Gastrocnemius medialis (tissue), 4 donors: ENCODE data around the gene RRAGC. TPM values are rescaled to one million over a fixed set of nuclear protein-coding genes. Genes with fewer than 3 reads are reported as not detected.
"Not testable (repeated sequence)": the region's sequence is repeated elsewhere in the genome, so short reads cannot be mapped to it uniquely, and the experiment has no call there.

Experiments
- ATAC-seq, 2 donors: fragments of 150-250 bp; one replicate each; pipeline ENCODE4 v1.9.1; 2016
- DNase-seq, 2 donors: peaks; one replicate each; pipeline ENCODE4 v3.0.0-alpha.2; 2019
- H3K27ac ChIP-seq, 4 donors: fragments of 200-600 bp; sonication (generic); 1 replicate in 1 of 4; 2 replicates in 3 of 4; pipeline ENCODE4 v1.5.1; 2016 to 2018; ENCODE audit warnings: mild to moderate bottlenecking in 2 of 4, moderate library complexity in 1 of 4
- H3K27me3 ChIP-seq, 3 donors: fragments of 200-600 bp; sonication (generic) in 2 of 3; 1 replicate in 1 of 3; 2 replicates in 2 of 3; pipeline versions ENCODE4 v1.5.1 to v1.6.0; 2016 to 2019; ENCODE audit warnings: mild to moderate bottlenecking in 1 of 3, moderate library complexity in 1 of 3
- H3K36me3 ChIP-seq, 2 donors: fragments of 200-600 bp; sonication (generic) in 1 of 2; one replicate each; pipeline ENCODE4 v1.5.1; 2017 to 2018
- H3K4me1 ChIP-seq, 2 donors: fragments of 200-600 bp; sonication (generic) in 1 of 2; one replicate each; pipeline ENCODE4 v1.5.1; 2016 to 2017; ENCODE audit warnings: mild to moderate bottlenecking in 2 of 2
- H3K4me3 ChIP-seq, 4 donors: fragments of 200-600 bp; sonication (generic) in 3 of 4; 1 replicate in 1 of 4; 2 replicates in 3 of 4; pipeline ENCODE4 v1.5.1; 2016 to 2019; ENCODE audit warnings: mild to moderate bottlenecking in 2 of 4
- H3K9me3 ChIP-seq, 3 donors: fragments of 200-600 bp; sonication (generic) in 2 of 3; 1 replicate in 1 of 3; 2 replicates in 2 of 3; pipeline ENCODE4 v1.5.1; 2016 to 2019
- POLR2A ChIP-seq, 2 donors: fragments of 450-650 bp; IDR thresholded peaks; one replicate each; pipeline ENCODE4 v1.6.1; 2017; ENCODE audit warnings: antibody characterized with exemption in 2 of 2, mild to moderate bottlenecking in 2 of 2, moderate library complexity in 2 of 2
- in situ Hi-C, 4 donors: fragments of 200-750 bp; cut with MboI; loops; one replicate each; pipeline versions ENCODE4 v1.15.0 to v1.8.0; 2017; ENCODE audit warnings: low sequenced_read_pairs in 4 of 4
- intact Hi-C: fragments of 100-400 bp; cut with DNase I; formaldehyde crosslinking; loops from one replicate; pipeline ENCODE4 v1.15.1; 2023; ENCODE audit warnings: low total_unique reads
- total RNA-seq, 4 donors: library from RNA; depleted of rRNA; stranded (reverse); fragments of >200 nt; gene quantifications; one replicate each; pipeline versions ENCODE4 v1.1.0 to v1.2.3, GENCODE V29; 2016
- TF ChIP-seq, protein P1 (sequence below), 5 experiments: fragments of 450-650 bp in 3 of 5; fragments of 200-600 bp in 2 of 5; sonication (generic) in 2 of 5; IDR thresholded peaks in 4 of 5; conservative IDR thresholded peaks in 1 of 5; 1 replicate in 4 of 5; 2 replicates in 1 of 5; pipeline ENCODE4 v1.5.1; 2016 to 2019; ENCODE audit warnings: antibody characterized with exemption in 5 of 5, mild to moderate bottlenecking in 3 of 5, moderate library complexity in 3 of 5

Gene RRAGC
- total RNA-seq, 4 donors from 2014 or later, result 8.0 to 15.5 (median 11.2) TPM

GRCh38 chr1:38814444-38814983 is 45.1 kb downstream of the RRAGC start:
- H3K9me3 ChIP-seq, result no peaks in the 10 kb centered on the region
- no peak overlapping the region for H3K27ac ChIP-seq
- H3K4me3 ChIP-seq, result no peak overlapping the region
- H3K36me3 ChIP-seq, result no peaks in the 10 kb centered on the region
- intact Hi-C loops, result no loop called here
- DNase-seq (no peak), ATAC-seq (no peak)
- in situ Hi-C loops, result loop anchor here in 1 of 4 donors (25.0 kb wide), 1 partner anchor 752 kb away; no protein-coding TSS in a partner anchor
- TF ChIP-seq, protein P1, sequence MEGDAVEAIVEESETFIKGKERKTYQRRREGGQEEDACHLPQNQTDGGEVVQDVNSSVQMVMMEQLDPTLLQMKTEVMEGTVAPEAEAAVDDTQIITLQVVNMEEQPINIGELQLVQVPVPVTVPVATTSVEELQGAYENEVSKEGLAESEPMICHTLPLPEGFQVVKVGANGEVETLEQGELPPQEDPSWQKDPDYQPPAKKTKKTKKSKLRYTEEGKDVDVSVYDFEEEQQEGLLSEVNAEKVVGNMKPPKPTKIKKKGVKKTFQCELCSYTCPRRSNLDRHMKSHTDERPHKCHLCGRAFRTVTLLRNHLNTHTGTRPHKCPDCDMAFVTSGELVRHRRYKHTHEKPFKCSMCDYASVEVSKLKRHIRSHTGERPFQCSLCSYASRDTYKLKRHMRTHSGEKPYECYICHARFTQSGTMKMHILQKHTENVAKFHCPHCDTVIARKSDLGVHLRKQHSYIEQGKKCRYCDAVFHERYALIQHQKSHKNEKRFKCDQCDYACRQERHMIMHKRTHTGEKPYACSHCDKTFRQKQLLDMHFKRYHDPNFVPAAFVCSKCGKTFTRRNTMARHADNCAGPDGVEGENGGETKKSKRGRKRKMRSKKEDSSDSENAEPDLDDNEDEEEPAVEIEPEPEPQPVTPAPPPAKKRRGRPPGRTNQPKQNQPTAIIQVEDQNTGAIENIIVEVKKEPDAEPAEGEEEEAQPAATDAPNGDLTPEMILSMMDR (IDR thresholded peaks at IDR 0.05 in 4 of 5, conservative IDR thresholded peaks at IDR 0.05 in 1 of 5), result no peak
- no peak for TF ChIP-seq POLR2A (IDR thresholded peaks at IDR 0.05)
- H3K4me1 ChIP-seq, result no peaks in the 10 kb centered on the region
- H3K27me3 ChIP-seq, result peaks cover 52 to 68% (median 65%) of the 10 kb centered on the region in 3 donors

GRCh38 chr1:38812981-38813380 is 46.6 kb downstream of the RRAGC start:
- in situ Hi-C loops (loop anchor here in 1 of 4 donors (25.0 kb wide), 1 partner anchor 751 kb away; no protein-coding TSS in a partner anchor), intact Hi-C loops (no loop called here)
- Histone ChIP-seq H3K36me3 (no peaks in the 10 kb centered on the region), H3K9me3 (no peaks in the 10 kb centered on the region), H3K27ac (no peak overlapping the region), H3K4me1 (no peaks in the 10 kb centered on the region), H3K4me3 (no peak overlapping the region), H3K27me3 (peaks cover 39 to 56% (median 53%) of the 10 kb centered on the region in 3 donors)
- TF ChIP-seq, protein P1 (IDR thresholded peaks at IDR 0.05 in 4 of 5, conservative IDR thresholded peaks at IDR 0.05 in 1 of 5), result no peak
- TF ChIP-seq POLR2A (IDR thresholded peaks at IDR 0.05), result no peak
- ATAC-seq (no peak), DNase-seq (no peak)

DNA sequence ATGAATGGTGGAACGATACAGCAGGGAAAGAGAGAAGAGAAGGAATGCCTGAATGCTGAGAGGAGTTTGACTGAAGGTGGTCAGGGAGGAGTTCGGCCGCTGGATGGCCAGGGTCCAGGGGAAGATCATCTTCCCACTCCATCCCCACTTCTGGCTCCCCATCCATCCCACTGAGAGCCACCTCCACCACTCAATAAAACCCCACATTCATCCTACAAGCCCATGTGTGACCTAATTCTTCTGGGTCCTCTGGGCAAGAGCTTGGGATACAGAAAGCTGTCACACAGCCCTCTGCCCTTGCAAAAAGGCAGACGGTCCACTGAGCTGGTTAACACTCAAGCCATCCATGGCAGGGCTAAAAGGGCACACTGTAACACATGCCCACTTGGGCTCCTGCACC is 48.1 kb downstream of the RRAGC start:
- H3K27me3 ChIP-seq, result peaks cover 24 to 46% (median 41%) of the 10 kb centered on the region in 3 donors
- H3K36me3 ChIP-seq, DNase-seq, ATAC-seq, H3K9me3 ChIP-seq, H3K27ac ChIP-seq, H3K4me3 ChIP-seq, intact Hi-C loops, H3K4me1 ChIP-seq: not testable (repeated sequence)
- in situ Hi-C loops, result loop anchor here in 1 of 4 donors (25.0 kb wide), 1 partner anchor 749 kb away; no protein-coding TSS in a partner anchor

DNA sequence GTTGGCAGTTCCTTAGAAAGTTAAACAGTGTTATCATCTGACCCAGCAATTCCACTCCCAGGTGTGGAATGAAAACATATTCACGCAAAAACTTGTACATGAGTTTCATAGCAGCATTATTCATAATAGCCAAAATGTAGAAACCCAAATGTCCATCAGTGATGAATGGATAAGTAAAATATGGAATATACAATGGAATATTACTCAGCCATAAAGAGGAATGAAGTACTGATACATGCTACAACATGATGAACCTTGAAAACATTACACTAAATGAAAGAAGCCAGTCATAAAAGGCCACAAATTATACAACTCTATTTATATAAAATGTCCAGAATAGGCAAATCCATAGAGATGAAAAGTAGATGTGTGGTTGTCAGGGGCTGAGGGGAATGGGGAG is 53.5 kb downstream of the RRAGC start:
- intact Hi-C loops, result no loop called here
- Histone ChIP-seq H3K27ac (no peak overlapping the region), H3K36me3 (no peaks in the 10 kb centered on the region), H3K9me3 (no peaks in the 10 kb centered on the region), H3K4me3 (no peak overlapping the region), H3K4me1 (peaks cover 0 to 4% of the 10 kb centered on the region in 2 donors), H3K27me3 (peaks cover 24 to 54% (median 34%) of the 10 kb centered on the region in 3 donors)
- in situ Hi-C loops, result loop anchor here in 1 of 4 donors (25.0 kb wide), 1 partner anchor 744 kb away; no protein-coding TSS in a partner anchor
- TF ChIP-seq, protein P1 (IDR thresholded peaks at IDR 0.05 in 4 of 5, conservative IDR thresholded peaks at IDR 0.05 in 1 of 5), result no peak
- TF ChIP-seq POLR2A (IDR thresholded peaks at IDR 0.05), result no peak
- DNase-seq (no peak), ATAC-seq (no peak)

- peaks cover 0 to 4% of the 10 kb centered on the region in 2 donors for H3K4me1 ChIP-seq
- no peak for DNase-seq
- intact Hi-C loops, result no loop called here
- H3K9me3 ChIP-seq, result no peaks in the 10 kb centered on the region
- H3K4me3 ChIP-seq, result no peak overlapping the region
- H3K27me3 ChIP-seq, result peaks cover 24 to 54% (median 30%) of the 10 kb centered on the region in 3 donors
- in situ Hi-C loops, result loop anchor here in 1 of 4 donors (25.0 kb wide), 1 partner anchor 743 kb away; no protein-coding TSS in a partner anchor
- no peak overlapping the region for H3K27ac ChIP-seq
- TF ChIP-seq POLR2A (IDR thresholded peaks at IDR 0.05), result no peak
- TF ChIP-seq, protein P1 (IDR thresholded peaks at IDR 0.05 in 4 of 5, conservative IDR thresholded peaks at IDR 0.05 in 1 of 5), result no peak
- ATAC-seq, result no peak
- H3K36me3 ChIP-seq, result no peaks in the 10 kb centered on the region
These were observed 54.5 kb downstream of the RRAGC start for GRCh38 chr1:38805036-38805435.
